Suprapubic skin (tissue), 4 donors: ENCODE results near the gene CES2. TPM values are rescaled to one million over a fixed set of nuclear protein-coding genes. Genes with fewer than 3 reads are reported as not detected.
A peak's percentile ranks its signal among the peaks of the same experiment; 100 is the strongest.

Experiments used
- DNase-seq, 2 donors: peaks; one replicate each; pipeline ENCODE4 v3.0.0-alpha.2; 2019; ENCODE audit warnings: low spot score in 2 of 2
- H3K27ac ChIP-seq: fragments of 200-600 bp; sonication (generic); one replicate; pipeline ENCODE4 v1.5.1; 2019
- H3K27me3 ChIP-seq: fragments of 200-600 bp; sonication (generic); one replicate; pipeline ENCODE4 v1.5.1; 2019
- H3K36me3 ChIP-seq: fragments of 200-600 bp; sonication (generic); one replicate; pipeline ENCODE4 v1.5.1; 2019
- H3K4me1 ChIP-seq: fragments of 200-600 bp; sonication (generic); one replicate; pipeline ENCODE4 v1.5.1; 2019
- H3K4me3 ChIP-seq: fragments of 200-600 bp; sonication (generic); one replicate; pipeline ENCODE4 v1.5.1; 2019; ENCODE audit warnings: mild to moderate bottlenecking
- H3K9me3 ChIP-seq: fragments of 200-600 bp; sonication (generic); one replicate; pipeline ENCODE4 v1.5.1; 2019
- EP300 ChIP-seq: sonication (generic); formaldehyde crosslinking; IDR thresholded peaks from one replicate; pipeline ENCODE4 v1.6.1; 2017; ENCODE audit warnings: antibody characterized with exemption
- POLR2A ChIP-seq, 2 donors: fragments of 450-650 bp; IDR thresholded peaks; one replicate each; pipeline ENCODE4 v1.6.1; 2017; ENCODE audit warnings: antibody characterized with exemption in 2 of 2, mild to moderate bottlenecking in 2 of 2, moderate library complexity in 2 of 2
- POLR2AphosphoS5 ChIP-seq, 3 donors: sonication (generic); formaldehyde crosslinking; IDR thresholded peaks; one replicate each; pipeline ENCODE4 v1.6.1; 2017; ENCODE audit warnings: antibody characterized with exemption in 3 of 3
- WGBS: methylation state at CpG from one replicate; pipeline ENCODE4 v1.1.5; 2018; 5-methylcytosine and 5-hydroxymethylcytosine counted together
- total RNA-seq, 4 donors: library from RNA; depleted of rRNA; stranded (reverse); fragments of >200 nt; gene quantifications; one replicate each; pipeline ENCODE4 v1.1.0, GENCODE V29; 2016
- TF ChIP-seq, protein P1 (sequence below), 2 donors: fragments of 200-600 bp in 1 of 2; fragments of 450-650 bp in 1 of 2; sonication (generic) in 1 of 2; IDR thresholded peaks; one replicate each; pipeline ENCODE4 v1.5.1; 2016 to 2019; ENCODE audit warnings: antibody characterized with exemption in 2 of 2, mild to moderate bottlenecking in 1 of 2, moderate library complexity in 1 of 2

The CES2 gene
- total RNA-seq, 4 donors from 2014 or later, result 33.6 to 56.0 (median 42.3) TPM

DNA sequence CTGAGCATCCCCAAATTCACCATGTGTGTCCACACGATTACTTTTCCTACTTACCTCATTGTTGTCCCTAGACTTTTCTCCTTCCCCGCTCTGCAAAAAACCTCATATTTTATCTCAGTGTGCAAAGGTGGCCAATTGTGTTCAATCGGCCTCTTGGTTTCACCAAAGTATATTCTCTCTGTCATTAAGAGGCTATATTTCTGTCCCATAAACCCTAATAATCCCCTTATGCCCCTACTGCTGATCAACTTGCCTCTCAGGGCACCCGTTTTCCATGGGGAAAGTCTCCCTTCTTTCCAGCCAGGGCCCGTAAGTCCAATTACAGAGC is 11.6 kb downstream of the CES2 start:
- Histone ChIP-seq H3K9me3 (no peaks in the 10 kb centered on the region), H3K27me3 (peaks cover 3% of the 10 kb centered on the region), H3K36me3 (peaks cover 21% of the 10 kb centered on the region), H3K4me3 (no peak overlapping the region), H3K27ac (no peak overlapping the region), H3K4me1 (peaks cover 21% of the 10 kb centered on the region)
- 34% methylated on average over 5 of the region's 5 CpGs for WGBS
- TF ChIP-seq POLR2A (IDR thresholded peaks at IDR 0.05) (no peak), POLR2AphosphoS5 (IDR thresholded peaks at IDR 0.05) (no peak), EP300 (no peak)
- TF ChIP-seq, protein P1, sequence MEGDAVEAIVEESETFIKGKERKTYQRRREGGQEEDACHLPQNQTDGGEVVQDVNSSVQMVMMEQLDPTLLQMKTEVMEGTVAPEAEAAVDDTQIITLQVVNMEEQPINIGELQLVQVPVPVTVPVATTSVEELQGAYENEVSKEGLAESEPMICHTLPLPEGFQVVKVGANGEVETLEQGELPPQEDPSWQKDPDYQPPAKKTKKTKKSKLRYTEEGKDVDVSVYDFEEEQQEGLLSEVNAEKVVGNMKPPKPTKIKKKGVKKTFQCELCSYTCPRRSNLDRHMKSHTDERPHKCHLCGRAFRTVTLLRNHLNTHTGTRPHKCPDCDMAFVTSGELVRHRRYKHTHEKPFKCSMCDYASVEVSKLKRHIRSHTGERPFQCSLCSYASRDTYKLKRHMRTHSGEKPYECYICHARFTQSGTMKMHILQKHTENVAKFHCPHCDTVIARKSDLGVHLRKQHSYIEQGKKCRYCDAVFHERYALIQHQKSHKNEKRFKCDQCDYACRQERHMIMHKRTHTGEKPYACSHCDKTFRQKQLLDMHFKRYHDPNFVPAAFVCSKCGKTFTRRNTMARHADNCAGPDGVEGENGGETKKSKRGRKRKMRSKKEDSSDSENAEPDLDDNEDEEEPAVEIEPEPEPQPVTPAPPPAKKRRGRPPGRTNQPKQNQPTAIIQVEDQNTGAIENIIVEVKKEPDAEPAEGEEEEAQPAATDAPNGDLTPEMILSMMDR (IDR thresholded peaks at IDR 0.05), result no peak
- no peak for DNase-seq

DNA sequence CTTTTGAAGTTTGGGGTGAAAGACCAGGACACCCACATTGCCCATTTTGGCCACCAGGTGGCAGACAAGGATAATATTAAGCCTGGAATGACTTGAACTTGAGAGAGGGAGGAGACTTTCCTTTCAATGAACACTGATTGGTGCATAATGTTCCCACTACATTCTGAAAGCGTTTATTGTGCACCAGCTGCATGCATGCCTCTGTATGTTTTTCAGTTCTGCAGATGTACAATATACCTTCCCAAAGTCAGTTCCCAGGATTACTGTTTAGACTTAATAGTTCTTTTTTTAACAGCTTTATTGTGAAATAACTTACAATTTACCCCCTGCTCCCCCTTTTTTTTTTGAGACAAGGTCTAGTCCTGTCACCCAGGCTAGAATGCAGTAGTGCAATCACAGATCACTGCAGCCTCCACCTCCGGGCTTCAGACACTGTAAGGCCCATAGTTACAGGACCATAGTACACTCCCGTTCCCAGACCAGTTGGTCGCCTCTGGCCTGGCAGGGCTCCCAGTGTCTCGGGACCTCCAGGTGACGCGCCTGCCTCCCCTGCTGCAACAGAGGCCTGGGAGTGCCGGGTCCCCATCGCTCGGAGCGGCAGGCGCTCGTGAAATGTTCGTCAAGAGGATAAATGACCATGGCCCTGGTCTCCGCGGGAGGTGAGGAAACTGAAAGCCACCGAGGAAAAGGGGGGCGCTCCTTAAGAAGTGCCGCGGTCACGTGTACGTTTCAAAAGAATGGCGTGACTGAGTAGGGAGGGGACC is 12.2 kb downstream of the CES2 start:
- DNase-seq, result peak; percentile 89 to 91
- 0% methylated on average over 23 of the region's 23 CpGs for WGBS
- peak overlapping the region; percentile 58 for H3K4me3 ChIP-seq
- TF ChIP-seq, protein P1 (IDR thresholded peaks at IDR 0.05), result peak; percentile 84 to 91
- no peak for TF ChIP-seq POLR2A (IDR thresholded peaks at IDR 0.05)
- peaks cover 16% of the 10 kb centered on the region for H3K36me3 ChIP-seq
- H3K27ac ChIP-seq, result no peak overlapping the region
- H3K9me3 ChIP-seq, result no peaks in the 10 kb centered on the region
- peaks cover 21% of the 10 kb centered on the region for H3K4me1 ChIP-seq
- peaks cover 3% of the 10 kb centered on the region for H3K27me3 ChIP-seq

DNA sequence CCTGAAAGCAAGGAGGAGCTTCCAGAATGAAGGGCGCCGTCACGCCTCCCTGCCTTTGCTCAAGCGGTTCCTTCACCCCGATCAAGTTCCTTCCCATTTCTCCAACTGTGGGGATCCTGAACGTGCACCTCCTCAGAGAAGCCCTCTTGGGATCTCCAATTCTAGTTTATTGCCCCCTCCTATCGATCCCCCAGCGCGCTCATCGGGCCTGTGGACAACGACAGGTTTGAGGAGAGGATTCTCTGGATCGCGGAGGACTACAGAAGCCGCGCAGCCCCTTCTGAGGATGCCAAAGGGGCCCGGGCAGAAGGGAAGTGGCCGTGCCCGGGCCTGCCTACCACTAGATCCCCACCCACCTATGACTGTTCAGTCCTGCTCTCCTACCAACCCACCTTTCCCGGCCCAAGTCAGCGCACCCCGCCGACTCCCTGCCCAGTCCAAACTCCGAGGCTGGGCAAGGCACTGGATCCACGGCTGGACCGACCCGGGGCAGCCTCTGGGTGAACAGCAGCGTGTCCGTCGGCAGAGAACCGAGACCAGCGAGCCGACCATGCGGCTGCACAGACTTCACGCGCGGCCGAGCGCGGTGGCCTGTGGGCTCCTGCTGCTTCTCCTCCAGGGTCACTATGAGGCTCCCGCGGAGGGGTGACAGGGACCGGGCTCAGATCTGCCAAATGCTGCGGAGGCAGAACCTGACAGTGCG is 13.0 kb downstream of the CES2 start:
- H3K27ac ChIP-seq, result no peak overlapping the region

DNA sequence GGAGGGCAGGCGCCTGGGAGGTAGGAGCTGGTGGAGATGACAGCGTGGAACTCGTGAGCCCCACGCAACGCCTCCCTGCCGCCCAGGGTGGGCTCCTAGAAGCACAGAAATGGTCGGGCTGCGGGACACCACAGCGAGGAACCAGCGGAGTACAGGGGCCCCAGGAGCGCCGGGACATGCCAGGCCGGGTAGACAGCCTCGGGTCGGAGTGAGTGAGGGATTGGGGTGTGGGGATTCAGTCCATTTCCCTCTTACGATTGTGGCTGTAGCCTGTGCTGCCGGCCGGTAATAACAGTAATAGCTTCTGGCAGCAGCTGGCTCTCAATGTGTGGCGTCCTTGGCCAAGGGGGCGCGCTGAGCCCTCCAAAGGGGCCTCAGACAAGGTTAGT is 13.5 kb downstream of the CES2 start:
- Histone ChIP-seq H3K27me3 (peaks cover 3% of the 10 kb centered on the region), H3K4me3 (peak overlapping the region; percentile 58), H3K9me3 (no peaks in the 10 kb centered on the region), H3K4me1 (peaks cover 21% of the 10 kb centered on the region), H3K36me3 (peaks cover 2% of the 10 kb centered on the region), H3K27ac (no peak overlapping the region)
- TF ChIP-seq, protein P1 (IDR thresholded peaks at IDR 0.05), result no peak
- TF ChIP-seq EP300, result no peak
- TF ChIP-seq POLR2A (IDR thresholded peaks at IDR 0.05), result no peak
- DNase-seq, result no peak
- 34% methylated on average over 7 of the region's 21 CpGs for WGBS

More for the DNA sequence above, 13.0 kb downstream of the CES2 start:
- Histone ChIP-seq H3K4me1 (peaks cover 21% of the 10 kb centered on the region), H3K27me3 (peaks cover 3% of the 10 kb centered on the region), H3K4me3 (peak overlapping the region; percentile 58), H3K9me3 (no peaks in the 10 kb centered on the region), H3K36me3 (peaks cover 8% of the 10 kb centered on the region)
- peak in 1 of 2 donors; percentile 68 for DNase-seq
- WGBS, result 2% methylated on average over 17 of the region's 44 CpGs
- TF ChIP-seq EP300, result no peak
- no peak for TF ChIP-seq POLR2A (IDR thresholded peaks at IDR 0.05)
- TF ChIP-seq, protein P1 (IDR thresholded peaks at IDR 0.05), result no peak
- TF ChIP-seq POLR2AphosphoS5 (IDR thresholded peaks at IDR 0.05), result no peak

DNA sequence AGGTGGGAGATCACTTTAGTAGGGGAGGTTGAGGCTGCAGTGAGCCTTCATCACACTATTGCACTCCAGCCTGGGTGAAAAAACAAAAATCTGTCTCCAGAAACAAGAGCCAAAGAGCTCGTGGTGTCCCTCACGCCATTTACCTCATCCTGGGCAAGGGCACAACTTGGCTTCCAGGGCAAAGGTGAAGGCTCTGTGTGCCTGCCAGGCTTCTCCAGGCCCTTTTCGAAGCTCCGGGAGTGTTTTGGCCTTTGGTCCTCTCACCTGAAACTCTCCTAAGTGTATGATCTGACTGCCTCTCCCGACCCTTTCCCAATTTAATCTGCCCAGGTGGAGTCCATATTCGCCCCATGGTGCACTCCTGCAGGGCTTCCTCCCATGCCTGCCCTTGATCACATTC is 14.2 kb downstream of the CES2 start:
- Histone ChIP-seq H3K27me3 (peaks cover 3% of the 10 kb centered on the region), H3K9me3 (no peaks in the 10 kb centered on the region), H3K4me3 (no peak overlapping the region), H3K36me3 (no peaks in the 10 kb centered on the region), H3K4me1 (peaks cover 21% of the 10 kb centered on the region), H3K27ac (no peak overlapping the region)
- TF ChIP-seq, protein P1 (IDR thresholded peaks at IDR 0.05), result no peak
- no peak for TF ChIP-seq POLR2AphosphoS5 (IDR thresholded peaks at IDR 0.05)
- no peak for TF ChIP-seq EP300
- no peak for TF ChIP-seq POLR2A (IDR thresholded peaks at IDR 0.05)
- no peak for DNase-seq
- 78% methylated on average over 6 of the region's 6 CpGs for WGBS
